Measurements from ENCODE around the gene RFTN1. TPM values are rescaled to one million over a fixed set of nuclear protein-coding genes. Genes with fewer than 3 reads are reported as not detected.

Gene RFTN1
- total and polyA plus RNA-seq, 9 of the 15 experiments (the other 6 are each of a cell fraction or from before 2014, with no cell fraction given) = 0.08 to 0.51 (median 0.11) TPM; not detected in 6

GRCh38 chr3:16311960-16312451, 201.5 kb downstream of the RFTN1 start:
- Histone ChIP-seq H3K79me2 (ENCODE audit: control insufficient read depth, insufficient read depth, low read length) (peaks cover 13% of the 10 kb centered on the region; the same call in 1 of the 3 replicates), H3K27me3 (ENCODE audit: control insufficient read depth in 2 of 2, insufficient read depth in 2 of 2, low read length in 2 of 2) (no peaks in the 10 kb centered on the region), H3K27ac (ENCODE audit: extremely low read depth, low read depth, low read length) (no peak overlapping the region), H3K4me1 (replicated peaks in 1 of 2; ENCODE audit: control insufficient read depth in 2 of 2, insufficient read depth in 2 of 2, low read length in 2 of 2) (peaks cover 6 to 24% of the 10 kb centered on the region in 2 experiments; a peak in 4 of 5 replicates), H3K9me3 (replicated peaks; ENCODE audit: control insufficient read depth, insufficient read depth, low read depth, low read length) (no peaks in the 10 kb centered on the region), H3K4me2 (ENCODE audit: insufficient read depth, low read length) (no peak overlapping the region), H4K20me1 (replicated peaks; ENCODE audit: control insufficient read depth, insufficient read depth, low read length) (no peaks in the 10 kb centered on the region; the same call in 1 of the 2 replicates), H3K9me1 (ENCODE audit: control insufficient read depth, insufficient read depth, low read length) (peaks cover 3% of the 10 kb centered on the region), H2AFZ (ENCODE audit: low read depth, low read length) (no peak overlapping the region), H3K36me3 (ENCODE audit: control insufficient read depth, insufficient read depth, low read length) (peaks cover 76% of the 10 kb centered on the region), H3K4me3 (no peak overlapping the region), H3K9ac (ENCODE audit: insufficient read depth in 1 of 2, low read depth in 2 of 2, low read length in 2 of 2) (peak overlapping the region in 1 of 2 experiments; percentile 33; a peak in 1 of 4 replicates)
- no peak for ATAC-seq
- in situ Hi-C loops (cut with MboI) = no loop called here
- WGBS (ENCODE audit: insufficient coverage, low coverage, missing lambda C conversion rate) = 71% methylated on average over 6 of the region's 6 CpGs
- POLR2A ChIA-PET = interaction anchor here (0.9 to 1.1 kb wide), 3 partner anchors 9 to 43 kb away, joined by 3 to 4 read pairs (median 4); no protein-coding TSS in a partner anchor
- no TSS peak for BruUV-seq (replicated peaks)
- no peak for DNase-seq (ENCODE audit: extremely low read depth in 1 of 4, low spot score in 3 of 4)
- intact Hi-C loops (cut with micrococcal nuclease) = no loop called here
- FAIRE-seq = no peak
- CTCF ChIA-PET (ENCODE audit: low intra/inter-chr PET ratio) = interaction anchor here (1.3 kb wide), 1 partner anchor 22 kb away, joined by 3 read pairs; no protein-coding TSS in a partner anchor
- TF ChIP-seq NR2C2 (CRISPR knock-in tag; IDR thresholded peaks at IDR 0.05) (no peak), NR2C2 (tag; IDR thresholded peaks at IDR 0.05) (peak; percentile 22; the same call in 1 of the 2 replicates), CEBPB (tag; IDR thresholded peaks at IDR 0.05) (peak; percentile 54), ZNF395 (CRISPR knock-in tag; IDR thresholded peaks at IDR 0.05) (no peak), RERE (CRISPR knock-in tag; IDR thresholded peaks at IDR 0.05; ENCODE audit: borderline replicate concordance) (no peak), HOMEZ (CRISPR knock-in tag; IDR thresholded peaks at IDR 0.05) (no peak), NR0B1 (IDR thresholded peaks at IDR 0.05; ENCODE audit: partially characterized antibody) (no peak), GATA2 (CRISPR knock-in tag; IDR thresholded peaks at IDR 0.05) (peak; percentile 39; the same call in 1 of the 2 replicates), FIP1L1 (IDR thresholded peaks at IDR 0.05; ENCODE audit: low read depth, low read length, poor library complexity, severe bottlenecking) (no peak)
